ENCODE measurements around the gene CEP131.
A peak's percentile ranks its signal among the peaks of the same experiment; 100 is the strongest.
"Not testable (repeated sequence)": the region's sequence is repeated elsewhere in the genome, so short reads cannot be mapped to it uniquely, and the experiment has no call there.

CEP131 gene

GRCh38 chr17:81154016-81154415, 68.7 kb downstream of the CEP131 start:
- H3K4me1 ChIP-seq (ENCODE audit: control insufficient read depth in 2 of 2, insufficient read depth in 2 of 2, low read length in 2 of 2); H3K9me3 ChIP-seq (ENCODE audit: control insufficient read depth in 2 of 2, low read length in 2 of 2); H3K27me3 ChIP-seq (ENCODE audit: control insufficient read depth in 2 of 2, insufficient read depth in 2 of 2, low read length in 2 of 2); H3K9ac ChIP-seq (ENCODE audit: low read depth in 1 of 2, low read length in 2 of 2); H3K27ac ChIP-seq (ENCODE audit: low read depth in 2 of 2, low read length in 2 of 2); H3K36me3 ChIP-seq (ENCODE audit: control insufficient read depth in 2 of 2, insufficient read depth in 2 of 2, low read length in 2 of 2); H3K4me3 ChIP-seq (ENCODE audit: low read length in 2 of 2): not testable (repeated sequence)

- Histone ChIP-seq H3K36me3 (ENCODE audit: control insufficient read depth in 2 of 2, insufficient read depth in 2 of 2, low read length in 2 of 2) (no peaks in the 10 kb centered on the region), H3K27ac (ENCODE audit: low read depth in 2 of 2, low read length in 2 of 2) (peak overlapping the region in 1 of 2 donors; percentile 9), H3K4me1 (ENCODE audit: control insufficient read depth in 2 of 2, insufficient read depth in 2 of 2, low read length in 2 of 2) (no peaks in the 10 kb centered on the region), H3K9me3 (ENCODE audit: control insufficient read depth in 2 of 2, low read length in 2 of 2) (no peaks in the 10 kb centered on the region), H3K27me3 (ENCODE audit: control insufficient read depth in 2 of 2, insufficient read depth in 2 of 2, low read length in 2 of 2) (peaks cover 0 to 2% of the 10 kb centered on the region in 2 donors), H3K4me3 (ENCODE audit: low read length in 2 of 2) (no peak overlapping the region), H3K9ac (ENCODE audit: low read depth in 1 of 2, low read length in 2 of 2) (no peak overlapping the region)
Observed at GRCh38 chr17:81153340-81153803, 69.4 kb downstream of the CEP131 start.

GRCh38 chr17:81152288-81152828, 70.4 kb downstream of the CEP131 start:
- Histone ChIP-seq H3K27ac (ENCODE audit: low read depth in 2 of 2, low read length in 2 of 2) (no peak overlapping the region), H3K9ac (ENCODE audit: low read depth in 1 of 2, low read length in 2 of 2) (no peak overlapping the region), H3K4me3 (ENCODE audit: low read length in 2 of 2) (no peak overlapping the region), H3K36me3 (ENCODE audit: control insufficient read depth in 2 of 2, insufficient read depth in 2 of 2, low read length in 2 of 2) (no peaks in the 10 kb centered on the region), H3K9me3 (ENCODE audit: control insufficient read depth in 2 of 2, low read length in 2 of 2) (no peaks in the 10 kb centered on the region), H3K27me3 (ENCODE audit: control insufficient read depth in 2 of 2, insufficient read depth in 2 of 2, low read length in 2 of 2) (peaks cover 0 to 2% of the 10 kb centered on the region in 2 donors), H3K4me1 (ENCODE audit: control insufficient read depth in 2 of 2, insufficient read depth in 2 of 2, low read length in 2 of 2) (no peaks in the 10 kb centered on the region)

GRCh38 chr17:81151278-81151677, 71.5 kb downstream of the CEP131 start:
- Histone ChIP-seq H3K4me1 (ENCODE audit: control insufficient read depth in 2 of 2, insufficient read depth in 2 of 2, low read length in 2 of 2) (no peaks in the 10 kb centered on the region), H3K27ac (ENCODE audit: low read depth in 2 of 2, low read length in 2 of 2) (no peak overlapping the region), H3K27me3 (ENCODE audit: control insufficient read depth in 2 of 2, insufficient read depth in 2 of 2, low read length in 2 of 2) (peaks cover 0 to 2% of the 10 kb centered on the region in 2 donors), H3K36me3 (ENCODE audit: control insufficient read depth in 2 of 2, insufficient read depth in 2 of 2, low read length in 2 of 2) (no peaks in the 10 kb centered on the region), H3K9me3 (ENCODE audit: control insufficient read depth in 2 of 2, low read length in 2 of 2) (no peaks in the 10 kb centered on the region), H3K4me3 (ENCODE audit: low read length in 2 of 2) (no peak overlapping the region), H3K9ac (ENCODE audit: low read depth in 1 of 2, low read length in 2 of 2) (no peak overlapping the region)

- Histone ChIP-seq H3K9me3 (ENCODE audit: control insufficient read depth in 2 of 2, low read length in 2 of 2) (no peaks in the 10 kb centered on the region), H3K9ac (ENCODE audit: low read depth in 1 of 2, low read length in 2 of 2) (no peak overlapping the region), H3K27me3 (ENCODE audit: control insufficient read depth in 2 of 2, insufficient read depth in 2 of 2, low read length in 2 of 2) (peaks cover 0 to 2% of the 10 kb centered on the region in 2 donors), H3K36me3 (ENCODE audit: control insufficient read depth in 2 of 2, insufficient read depth in 2 of 2, low read length in 2 of 2) (no peaks in the 10 kb centered on the region), H3K4me3 (ENCODE audit: low read length in 2 of 2) (no peak overlapping the region), H3K4me1 (ENCODE audit: control insufficient read depth in 2 of 2, insufficient read depth in 2 of 2, low read length in 2 of 2) (no peaks in the 10 kb centered on the region), H3K27ac (ENCODE audit: low read depth in 2 of 2, low read length in 2 of 2) (no peak overlapping the region)
Observed at GRCh38 chr17:81150377-81151077, 72.2 kb downstream of the CEP131 start.

- no peak overlapping the region for H3K4me3 ChIP-seq (ENCODE audit: low read length in 2 of 2)
- no peaks in the 10 kb centered on the region for H3K36me3 ChIP-seq (ENCODE audit: control insufficient read depth in 2 of 2, insufficient read depth in 2 of 2, low read length in 2 of 2)
- no peaks in the 10 kb centered on the region for H3K4me1 ChIP-seq (ENCODE audit: control insufficient read depth in 2 of 2, insufficient read depth in 2 of 2, low read length in 2 of 2)
- H3K27me3 ChIP-seq (ENCODE audit: control insufficient read depth in 2 of 2, insufficient read depth in 2 of 2, low read length in 2 of 2), result peaks cover 0 to 2% of the 10 kb centered on the region in 2 donors
- H3K9ac ChIP-seq (ENCODE audit: low read depth in 1 of 2, low read length in 2 of 2), result no peak overlapping the region
- no peak overlapping the region for H3K27ac ChIP-seq (ENCODE audit: low read depth in 2 of 2, low read length in 2 of 2)
- no peaks in the 10 kb centered on the region for H3K9me3 ChIP-seq (ENCODE audit: control insufficient read depth in 2 of 2, low read length in 2 of 2)
Observed at GRCh38 chr17:81148986-81149533, 73.7 kb downstream of the CEP131 start.

- H3K4me1 ChIP-seq (ENCODE audit: control insufficient read depth in 2 of 2, insufficient read depth in 2 of 2, low read length in 2 of 2), result no peaks in the 10 kb centered on the region
- H3K4me3 ChIP-seq (ENCODE audit: low read length in 2 of 2), result no peak overlapping the region
- H3K27ac ChIP-seq (ENCODE audit: low read depth in 2 of 2, low read length in 2 of 2), result no peak overlapping the region
- H3K36me3 ChIP-seq (ENCODE audit: control insufficient read depth in 2 of 2, insufficient read depth in 2 of 2, low read length in 2 of 2), result no peaks in the 10 kb centered on the region
- peaks cover 0 to 2% of the 10 kb centered on the region in 2 donors for H3K27me3 ChIP-seq (ENCODE audit: control insufficient read depth in 2 of 2, insufficient read depth in 2 of 2, low read length in 2 of 2)
- H3K9me3 ChIP-seq (ENCODE audit: control insufficient read depth in 2 of 2, low read length in 2 of 2), result no peaks in the 10 kb centered on the region
- H3K9ac ChIP-seq (ENCODE audit: low read depth in 1 of 2, low read length in 2 of 2), result no peak overlapping the region
Observed at GRCh38 chr17:81148571-81148970, 74.2 kb downstream of the CEP131 start.

GRCh38 chr17:81147701-81148100, 75.1 kb downstream of the CEP131 start:
- H3K36me3 ChIP-seq (ENCODE audit: control insufficient read depth in 2 of 2, insufficient read depth in 2 of 2, low read length in 2 of 2), result no peaks in the 10 kb centered on the region
- no peak overlapping the region for H3K9ac ChIP-seq (ENCODE audit: low read depth in 1 of 2, low read length in 2 of 2)
- H3K27me3 ChIP-seq (ENCODE audit: control insufficient read depth in 2 of 2, insufficient read depth in 2 of 2, low read length in 2 of 2), result peaks cover 0 to 2% of the 10 kb centered on the region in 2 donors
- H3K4me1 ChIP-seq (ENCODE audit: control insufficient read depth in 2 of 2, insufficient read depth in 2 of 2, low read length in 2 of 2), result peaks cover 0 to 2% of the 10 kb centered on the region in 2 donors
- H3K4me3 ChIP-seq (ENCODE audit: low read length in 2 of 2), result no peak overlapping the region
- H3K9me3 ChIP-seq (ENCODE audit: control insufficient read depth in 2 of 2, low read length in 2 of 2), result no peaks in the 10 kb centered on the region
- H3K27ac ChIP-seq (ENCODE audit: low read depth in 2 of 2, low read length in 2 of 2), result no peak overlapping the region

GRCh38 chr17:81146208-81146607, 76.6 kb downstream of the CEP131 start:
- H3K9ac ChIP-seq (ENCODE audit: low read depth in 1 of 2, low read length in 2 of 2); H3K36me3 ChIP-seq (ENCODE audit: control insufficient read depth in 2 of 2, insufficient read depth in 2 of 2, low read length in 2 of 2); H3K4me3 ChIP-seq (ENCODE audit: low read length in 2 of 2); H3K4me1 ChIP-seq (ENCODE audit: control insufficient read depth in 2 of 2, insufficient read depth in 2 of 2, low read length in 2 of 2); H3K9me3 ChIP-seq (ENCODE audit: control insufficient read depth in 2 of 2, low read length in 2 of 2); H3K27me3 ChIP-seq (ENCODE audit: control insufficient read depth in 2 of 2, insufficient read depth in 2 of 2, low read length in 2 of 2); H3K27ac ChIP-seq (ENCODE audit: low read depth in 2 of 2, low read length in 2 of 2): not testable (repeated sequence)

GRCh38 chr17:81144423-81144781, 78.4 kb downstream of the CEP131 start:
- Histone ChIP-seq H3K36me3 (ENCODE audit: control insufficient read depth in 2 of 2, insufficient read depth in 2 of 2, low read length in 2 of 2) (no peaks in the 10 kb centered on the region), H3K27me3 (ENCODE audit: control insufficient read depth in 2 of 2, insufficient read depth in 2 of 2, low read length in 2 of 2) (no peaks in the 10 kb centered on the region), H3K9ac (ENCODE audit: low read depth in 1 of 2, low read length in 2 of 2) (no peak overlapping the region), H3K27ac (ENCODE audit: low read depth in 2 of 2, low read length in 2 of 2) (no peak overlapping the region), H3K9me3 (ENCODE audit: control insufficient read depth in 2 of 2, low read length in 2 of 2) (no peaks in the 10 kb centered on the region), H3K4me3 (ENCODE audit: low read length in 2 of 2) (no peak overlapping the region), H3K4me1 (ENCODE audit: control insufficient read depth in 2 of 2, insufficient read depth in 2 of 2, low read length in 2 of 2) (peaks cover 0 to 2% of the 10 kb centered on the region in 2 donors)

All from mucosa of rectum (tissue), 2 donors.